MG63 (cell line): ENCODE results near the gene PRKCE. TPM values are rescaled to one million over a fixed set of nuclear protein-coding genes. Genes with fewer than 3 reads are reported as not detected.
"Not testable (repeated sequence)": the region's sequence is repeated elsewhere in the genome, so short reads cannot be mapped to it uniquely, and the experiment has no call there.

ENCODE experiments used
- DNase-seq: peaks from one replicate; pipeline ENCODE4 v3.0.0-alpha.2; 2020
- H3K27me3 ChIP-seq: fragments of 250-450 bp; sonication (Bioruptor Pico); 2 replicates; pipeline ENCODE4 v1.5.1; 2020; ENCODE audit warnings: mild to moderate bottlenecking, moderate library complexity
- H3K36me3 ChIP-seq: fragments of 250-450 bp; sonication (Bioruptor Pico); 2 replicates; pipeline ENCODE4 v1.5.1; 2020; ENCODE audit warnings: mild to moderate bottlenecking, moderate library complexity
- H3K4me3 ChIP-seq: fragments of 250-450 bp; sonication (Bioruptor Pico); 2 replicates; pipeline ENCODE4 v1.5.1; 2020; ENCODE audit warnings: mild to moderate bottlenecking, moderate library complexity
- H3K9me3 ChIP-seq: fragments of 250-450 bp; sonication (Bioruptor Pico); 2 replicates; pipeline ENCODE4 v1.5.1; 2020; ENCODE audit warnings: mild to moderate bottlenecking, moderate library complexity
- total RNA-seq: library from RNA; depleted of rRNA; stranded (reverse); fragments of >200 nt; shearing (Covaris generic); gene quantifications from 2 replicates; pipeline ENCODE4 v1.2.3, GENCODE V29; 2014; ENCODE audit warnings: low replicate concordance

PRKCE gene
- total RNA-seq, 1 experiment from 2014 or later, result 16.9 TPM

GRCh38 chr2:45908316-45909170 is 257.1 kb downstream of the PRKCE start:
- DNase-seq, result no peak
- H3K4me3 ChIP-seq, result no peak overlapping the region
- no peaks in the 10 kb centered on the region for H3K27me3 ChIP-seq
- H3K9me3 ChIP-seq, result no peaks in the 10 kb centered on the region
- H3K36me3 ChIP-seq, result no peaks in the 10 kb centered on the region; the same call in 1 of the 2 replicates

- H3K27me3 ChIP-seq, result no peaks in the 10 kb centered on the region
- no peak overlapping the region for H3K4me3 ChIP-seq
- H3K9me3 ChIP-seq, result no peaks in the 10 kb centered on the region
- H3K36me3 ChIP-seq, result no peaks in the 10 kb centered on the region; the same call in 1 of the 2 replicates
- DNase-seq, result no peak
Observed at GRCh38 chr2:45909171-45909565, 257.7 kb downstream of the PRKCE start.

- no peaks in the 10 kb centered on the region for H3K9me3 ChIP-seq
- H3K27me3 ChIP-seq, result no peaks in the 10 kb centered on the region
- no peak overlapping the region for H3K4me3 ChIP-seq
- DNase-seq, result no peak
- no peaks in the 10 kb centered on the region; the same call in 1 of the 2 replicates for H3K36me3 ChIP-seq
Observed at GRCh38 chr2:45909677-45910191, 258.3 kb downstream of the PRKCE start.

- Histone ChIP-seq H3K9me3 (no peaks in the 10 kb centered on the region), H3K4me3 (no peak overlapping the region), H3K36me3 (no peaks in the 10 kb centered on the region; the same call in 1 of the 2 replicates), H3K27me3 (no peaks in the 10 kb centered on the region)
- DNase-seq, result peak; percentile 42
Observed at GRCh38 chr2:45910473-45911060, 259.1 kb downstream of the PRKCE start.

- no peak overlapping the region for H3K4me3 ChIP-seq
- no peak for DNase-seq
- no peaks in the 10 kb centered on the region for H3K27me3 ChIP-seq
- no peaks in the 10 kb centered on the region; the same call in 1 of the 2 replicates for H3K36me3 ChIP-seq
- no peaks in the 10 kb centered on the region for H3K9me3 ChIP-seq
Observed at GRCh38 chr2:45911538-45911937, 260.1 kb downstream of the PRKCE start.

- no peak overlapping the region for H3K4me3 ChIP-seq
- H3K36me3 ChIP-seq, result no peaks in the 10 kb centered on the region; the same call in 1 of the 2 replicates
- DNase-seq, result no peak
- H3K27me3 ChIP-seq, result no peaks in the 10 kb centered on the region
- no peaks in the 10 kb centered on the region for H3K9me3 ChIP-seq
Observed at GRCh38 chr2:45912109-45912508, 260.6 kb downstream of the PRKCE start.

GRCh38 chr2:45913539-45913938 is 262.1 kb downstream of the PRKCE start:
- H3K36me3 ChIP-seq, result no peaks in the 10 kb centered on the region; the same call in 1 of the 2 replicates
- H3K9me3 ChIP-seq, result no peaks in the 10 kb centered on the region
- no peak for DNase-seq
- H3K4me3 ChIP-seq, result no peak overlapping the region
- no peaks in the 10 kb centered on the region for H3K27me3 ChIP-seq

GRCh38 chr2:45915523-45915922 is 264.0 kb downstream of the PRKCE start:
- Histone ChIP-seq H3K9me3 (no peaks in the 10 kb centered on the region), H3K36me3 (no peaks in the 10 kb centered on the region; the same call in 1 of the 2 replicates), H3K4me3 (no peak overlapping the region), H3K27me3 (no peaks in the 10 kb centered on the region)
- DNase-seq, result no peak

GRCh38 chr2:45917561-45918176 is 266.2 kb downstream of the PRKCE start:
- H3K4me3 ChIP-seq, H3K27me3 ChIP-seq, DNase-seq, H3K36me3 ChIP-seq, H3K9me3 ChIP-seq: not testable (repeated sequence)

- no peak overlapping the region for H3K4me3 ChIP-seq
- H3K9me3 ChIP-seq, result no peaks in the 10 kb centered on the region
- H3K27me3 ChIP-seq, result no peaks in the 10 kb centered on the region
- DNase-seq, result no peak
- H3K36me3 ChIP-seq, result no peaks in the 10 kb centered on the region; the same call in 1 of the 2 replicates
Observed at GRCh38 chr2:45918463-45919159, 267.1 kb downstream of the PRKCE start.

GRCh38 chr2:45919160-45919650 is 267.7 kb downstream of the PRKCE start:
- Histone ChIP-seq H3K4me3 (no peak overlapping the region), H3K9me3 (no peaks in the 10 kb centered on the region), H3K36me3 (no peaks in the 10 kb centered on the region; the same call in 1 of the 2 replicates), H3K27me3 (no peaks in the 10 kb centered on the region)
- no peak for DNase-seq

GRCh38 chr2:45919711-45920111 is 268.2 kb downstream of the PRKCE start:
- H3K4me3 ChIP-seq, result no peak overlapping the region
- no peaks in the 10 kb centered on the region for H3K9me3 ChIP-seq
- H3K27me3 ChIP-seq, result no peaks in the 10 kb centered on the region
- no peak for DNase-seq
- H3K36me3 ChIP-seq, result no peaks in the 10 kb centered on the region; the same call in 1 of the 2 replicates

- no peak overlapping the region for H3K4me3 ChIP-seq
Observed at GRCh38 chr2:45921921-45922320, 270.4 kb downstream of the PRKCE start.

GRCh38 chr2:45922577-45922988 is 271.1 kb downstream of the PRKCE start:
- Histone ChIP-seq H3K36me3 (no peaks in the 10 kb centered on the region; the same call in 1 of the 2 replicates), H3K9me3 (no peaks in the 10 kb centered on the region), H3K4me3 (no peak overlapping the region), H3K27me3 (no peaks in the 10 kb centered on the region)
- DNase-seq, result no peak

More at GRCh38 chr2:45921921-45922320, 270.4 kb downstream of the PRKCE start:
- Histone ChIP-seq H3K36me3 (no peaks in the 10 kb centered on the region; the same call in 1 of the 2 replicates), H3K27me3 (no peaks in the 10 kb centered on the region), H3K9me3 (no peaks in the 10 kb centered on the region)
- DNase-seq, result no peak

- Histone ChIP-seq H3K4me3 (no peak overlapping the region), H3K27me3 (no peaks in the 10 kb centered on the region), H3K9me3 (no peaks in the 10 kb centered on the region), H3K36me3 (no peaks in the 10 kb centered on the region; the same call in 1 of the 2 replicates)
- no peak for DNase-seq
Observed at GRCh38 chr2:45923701-45924100, 272.2 kb downstream of the PRKCE start.

GRCh38 chr2:45925026-45925425 is 273.6 kb downstream of the PRKCE start:
- Histone ChIP-seq H3K9me3 (no peaks in the 10 kb centered on the region; the same call in 1 of the 2 replicates), H3K27me3 (no peaks in the 10 kb centered on the region), H3K4me3 (no peak overlapping the region), H3K36me3 (no peaks in the 10 kb centered on the region; the same call in 1 of the 2 replicates)
- no peak for DNase-seq
